Measurements from ENCODE around the gene ERVH48-1.
"Not testable (repeated sequence)": the region's sequence is repeated elsewhere in the genome, so short reads cannot be mapped to it uniquely, and the experiment has no call there.

ERVH48-1 gene

DNA sequence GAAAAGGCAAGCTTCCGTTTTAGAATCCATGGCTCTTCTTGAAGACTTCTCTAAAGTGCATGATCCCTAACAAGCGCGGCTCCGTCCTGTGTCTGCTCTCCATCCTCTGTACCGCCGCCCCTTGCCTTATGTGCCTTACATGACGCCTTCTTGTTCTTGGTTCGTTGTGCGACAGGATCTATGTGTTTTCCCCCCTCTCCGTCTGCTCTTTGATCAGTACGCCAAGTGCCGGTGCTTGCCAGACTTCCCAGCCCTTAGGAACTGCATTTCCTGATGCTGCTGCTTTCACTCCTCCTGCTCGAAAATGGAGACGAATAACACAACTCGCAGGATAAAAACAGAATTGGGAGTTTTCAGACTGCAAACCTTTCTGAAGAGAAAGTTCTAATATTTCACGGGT lies 19.2 kb downstream of the ERVH48-1 start:
- no peak for DNase-seq (ENCODE audit: low spot score)

- DNase-seq (ENCODE audit: low spot score), result no peak
Measured at GRCh38 chr21:42905195-42905594, 20.2 kb downstream of the ERVH48-1 start.

DNA sequence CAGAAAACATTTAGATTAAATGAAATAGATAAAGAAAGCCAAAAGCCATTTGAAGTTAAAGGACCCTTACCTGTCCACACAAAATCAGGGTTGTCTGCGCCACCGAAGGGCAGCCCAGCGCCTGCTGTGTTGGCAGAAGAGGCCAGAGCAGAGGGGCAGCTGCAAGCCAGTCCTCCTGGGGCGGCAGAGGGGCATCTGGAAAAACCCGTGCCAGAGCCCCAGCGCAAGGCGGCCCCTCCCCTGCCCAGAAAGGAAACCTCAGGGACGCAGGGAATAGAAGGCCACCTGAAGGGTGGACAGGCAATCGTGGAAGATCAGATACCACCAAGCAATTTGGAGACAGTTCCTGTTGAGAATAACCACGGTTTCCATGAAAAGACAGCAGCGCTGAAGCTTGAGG lies 21.6 kb downstream of the ERVH48-1 start:
- DNase-seq (ENCODE audit: low spot score), result no peak

- DNase-seq (ENCODE audit: low spot score), result peak; percentile 70
Measured at GRCh38 chr21:42900446-42900845, 25.0 kb downstream of the ERVH48-1 start.

- peak; percentile 100 for DNase-seq (ENCODE audit: low spot score)
Measured at GRCh38 chr21:42892931-42893755, 32.3 kb downstream of the ERVH48-1 start, which contains the start of gene NDUFV3. NDUFV3 (plus strand) TSS chr21:42893309; CDS start chr21:42893334, 25 bp downstream.

DNA sequence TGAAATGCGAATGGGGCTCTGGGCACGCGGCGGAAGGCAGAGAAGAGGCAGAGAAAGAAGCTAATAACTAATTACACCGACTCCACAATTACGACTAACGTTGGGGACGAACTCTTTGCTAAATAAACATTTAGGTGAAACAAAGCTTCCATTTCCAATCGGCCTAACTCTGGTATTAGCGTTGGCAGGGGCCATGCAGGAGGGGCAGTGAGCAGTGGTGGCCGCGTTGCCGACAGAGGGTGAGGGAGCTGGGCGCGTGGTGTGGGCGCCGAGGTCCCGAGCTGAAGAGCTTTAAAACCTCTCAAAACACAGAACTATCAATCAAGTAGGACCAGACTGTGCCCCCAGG lies 32.9 kb downstream of the ERVH48-1 start:
- DNase-seq (ENCODE audit: low spot score), result no peak

DNA sequence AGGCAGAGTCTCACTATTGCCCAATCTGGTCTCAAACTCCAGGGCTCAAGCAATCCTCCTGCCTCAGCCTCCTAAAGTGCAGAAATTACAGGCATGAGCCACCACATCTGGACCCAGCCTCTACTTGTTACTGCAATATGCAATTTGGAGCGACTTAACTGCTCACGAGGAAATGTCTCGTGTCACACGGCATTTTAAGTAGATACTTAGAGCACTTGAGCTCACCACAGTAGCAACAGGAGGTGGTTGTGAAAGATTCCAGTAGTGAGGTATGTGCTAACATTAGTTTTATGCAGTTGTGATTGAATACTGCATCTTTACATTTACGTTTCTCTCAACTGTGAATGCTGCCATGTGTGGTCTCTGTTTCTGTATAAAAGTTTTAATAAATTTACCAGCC lies 38.1 kb downstream of the ERVH48-1 start:
- DNase-seq (ENCODE audit: low spot score), result no peak

- no peak for DNase-seq (ENCODE audit: low spot score)
Measured at GRCh38 chr21:42883921-42884320, 41.5 kb downstream of the ERVH48-1 start.

- DNase-seq (ENCODE audit: low spot score), result no peak
Measured at GRCh38 chr21:42880352-42880751, 45.1 kb downstream of the ERVH48-1 start.

DNA sequence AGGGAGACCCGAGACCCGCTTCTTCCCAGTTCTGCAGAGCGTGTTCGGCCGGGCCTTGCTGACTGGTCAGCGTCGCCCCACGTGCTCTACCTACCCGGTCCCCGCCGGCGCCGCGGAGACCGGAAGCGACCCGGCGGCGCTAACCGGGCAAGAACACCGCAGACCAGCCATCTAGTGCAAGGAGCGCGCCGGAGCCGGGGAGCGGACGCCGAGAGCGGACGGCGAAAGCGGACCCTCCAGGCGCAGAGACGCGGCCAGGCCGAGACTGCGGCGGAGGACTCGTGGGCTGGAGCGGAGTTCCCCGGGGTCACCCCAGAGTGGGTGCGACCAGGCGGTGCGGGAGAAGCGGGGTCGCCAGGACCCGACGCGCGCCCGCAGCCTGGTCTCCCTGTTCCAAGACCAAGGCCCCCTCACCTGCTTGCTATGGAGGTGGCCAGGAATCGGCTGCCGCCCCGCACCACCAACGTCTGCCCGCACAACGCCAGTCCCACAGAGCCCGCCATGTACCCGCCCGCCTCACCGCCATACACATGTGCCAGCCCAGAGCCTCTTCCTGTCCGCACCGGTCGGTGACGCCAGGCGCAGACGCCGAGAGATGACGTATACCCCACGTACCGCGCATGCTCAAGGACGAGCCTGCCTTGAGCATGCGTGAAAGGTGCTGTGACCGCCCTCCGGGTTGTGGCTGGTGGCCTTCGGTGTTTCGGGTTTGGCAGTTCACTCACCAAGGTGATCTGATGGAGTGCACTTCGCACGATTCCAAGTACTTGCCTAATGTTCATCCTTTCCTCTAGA lies 46.2 kb downstream of the ERVH48-1 start, which contains the start of gene WDR4:
WDR4 (minus strand) TSS at position 547 of the 795 bp plus-strand sequence; CDS start at position 503, 44 bp downstream.
- DNase-seq (ENCODE audit: low spot score), result peak; percentile 99

DNA sequence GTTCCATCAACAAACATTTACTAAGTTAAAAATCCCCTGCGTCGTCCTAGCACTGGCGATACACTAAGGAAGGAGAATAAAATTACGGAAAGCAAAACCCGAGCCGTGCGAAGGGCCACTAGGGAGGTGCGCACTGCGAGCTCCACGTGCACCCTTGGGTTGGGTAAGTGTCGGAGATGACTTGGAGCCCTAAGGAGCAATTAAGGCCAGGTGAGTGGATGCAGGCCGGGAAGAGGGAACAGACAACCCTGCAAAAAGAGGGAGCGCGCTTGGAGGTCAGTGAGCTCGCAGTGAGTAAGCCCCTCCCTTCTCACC lies 46.8 kb downstream of the ERVH48-1 start:
- DNase-seq (ENCODE audit: low spot score), result no peak

DNA sequence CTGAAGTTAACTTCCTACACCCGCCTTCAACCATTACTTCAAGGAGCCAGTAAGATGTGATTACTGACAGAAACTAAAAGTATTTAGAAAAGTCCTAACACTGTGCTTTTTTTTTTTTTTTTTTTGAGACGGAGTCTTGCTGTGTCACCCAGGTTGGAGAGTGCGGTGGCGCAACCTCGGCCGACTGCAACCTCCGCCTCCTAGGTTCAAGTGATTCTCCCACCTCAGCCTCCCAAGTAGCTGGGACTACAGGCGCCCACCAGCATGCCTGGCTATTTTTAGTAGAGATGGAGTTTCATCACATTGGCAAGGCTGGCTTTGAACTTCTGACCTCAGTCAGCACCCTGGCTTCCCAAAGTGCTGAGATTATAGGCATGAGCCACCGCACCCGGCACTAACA lies 49.6 kb downstream of the ERVH48-1 start:
- not testable (repeated sequence) for DNase-seq (ENCODE audit: low spot score)

GRCh38 chr21:42873096-42873495 lies 52.3 kb downstream of the ERVH48-1 start:
- no peak for DNase-seq (ENCODE audit: low spot score)

- DNase-seq (ENCODE audit: low spot score), result no peak
Measured at GRCh38 chr21:42868196-42868595, 57.2 kb downstream of the ERVH48-1 start.

Measured in hematopoietic multipotent progenitor cell treated with erythropoietin and hydrocortisone succinate and interleukin-3 and kit ligand, for 17 days (in vitro differentiated cells).